NCI-H69 (cell line): Measurements from ENCODE around the gene MYO18B.

Experiments
- DNase-seq: peaks from one replicate; lab custom pipeline; 2025; lab: John Stamatoyannopoulos, UW

The MYO18B gene

DNA sequence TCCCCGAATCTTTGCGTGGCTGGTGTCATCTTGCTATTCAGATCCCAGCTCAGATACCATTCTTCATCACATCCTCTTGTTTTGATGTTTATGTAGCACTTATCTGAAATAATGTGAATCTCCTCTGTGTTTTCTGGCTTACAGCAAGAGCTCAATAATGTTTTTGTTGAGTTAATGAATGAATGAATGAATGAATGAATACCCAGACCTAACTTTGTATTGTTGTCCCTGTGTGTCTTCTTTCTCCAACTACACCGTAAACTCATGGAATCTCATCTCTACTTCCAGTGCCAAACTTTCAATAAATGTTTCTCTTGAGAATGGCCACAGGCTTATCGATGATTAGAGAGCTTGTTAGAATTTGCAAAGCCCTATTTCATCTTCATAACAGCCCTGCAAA lies 110.2 kb downstream of the MYO18B start:
- DNase-seq = no peak

DNA sequence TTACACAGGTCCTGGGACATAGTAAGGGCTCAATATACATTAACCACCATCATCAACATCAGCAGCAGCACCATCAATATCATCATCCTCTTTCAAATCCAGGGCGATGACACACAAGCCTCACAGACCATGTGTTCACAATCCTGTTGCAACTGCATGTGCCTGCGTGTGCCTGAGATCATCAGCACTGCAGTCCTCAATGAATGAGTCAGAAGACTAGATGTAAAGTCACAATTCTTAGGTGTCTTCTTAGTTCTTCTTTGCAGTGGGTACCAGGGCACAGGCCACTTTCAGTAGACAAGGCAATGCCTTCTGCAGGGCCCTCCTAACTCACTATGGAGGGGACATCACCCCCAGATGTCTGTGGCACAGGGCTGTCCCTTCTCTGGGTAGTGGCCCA lies 111.1 kb downstream of the MYO18B start:
- no peak for DNase-seq

DNA sequence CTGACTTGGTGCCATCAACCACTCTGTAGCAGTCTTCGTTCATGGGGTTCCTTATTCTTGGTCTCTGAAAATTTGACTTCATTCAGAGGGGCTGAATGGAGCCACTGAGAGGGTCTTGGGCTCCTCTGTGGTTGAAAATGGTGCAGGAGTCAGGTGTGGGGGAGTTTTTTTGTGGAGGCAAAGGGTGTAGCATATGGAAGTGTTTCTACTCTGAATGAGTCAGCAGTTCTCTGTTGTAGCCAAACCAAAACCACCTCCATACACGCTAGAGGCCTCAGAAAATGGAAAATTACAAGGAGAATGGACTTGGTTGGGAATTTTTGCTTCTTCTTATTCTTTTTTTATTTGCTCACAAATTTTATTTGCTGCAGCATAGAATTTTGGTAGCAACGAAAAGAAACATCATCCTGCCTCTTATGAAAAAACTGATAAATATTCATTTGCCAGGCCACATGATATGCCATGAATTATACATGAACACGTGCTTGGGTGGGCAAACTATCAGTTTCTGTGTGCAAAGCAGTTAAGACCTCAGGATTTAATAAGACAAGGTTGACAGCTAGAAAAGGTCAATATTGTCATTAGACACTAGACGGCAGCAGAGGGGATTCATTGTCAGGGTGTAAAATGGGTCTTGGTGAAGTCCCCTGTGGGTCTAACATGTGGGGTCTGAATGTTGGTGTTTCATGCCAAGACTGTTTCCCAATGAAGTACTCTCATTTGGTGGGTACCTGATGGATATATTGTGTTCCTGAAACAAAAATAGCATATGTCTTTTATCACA lies 111.7 kb downstream of the MYO18B start:
- DNase-seq = peak; percentile 66

DNA sequence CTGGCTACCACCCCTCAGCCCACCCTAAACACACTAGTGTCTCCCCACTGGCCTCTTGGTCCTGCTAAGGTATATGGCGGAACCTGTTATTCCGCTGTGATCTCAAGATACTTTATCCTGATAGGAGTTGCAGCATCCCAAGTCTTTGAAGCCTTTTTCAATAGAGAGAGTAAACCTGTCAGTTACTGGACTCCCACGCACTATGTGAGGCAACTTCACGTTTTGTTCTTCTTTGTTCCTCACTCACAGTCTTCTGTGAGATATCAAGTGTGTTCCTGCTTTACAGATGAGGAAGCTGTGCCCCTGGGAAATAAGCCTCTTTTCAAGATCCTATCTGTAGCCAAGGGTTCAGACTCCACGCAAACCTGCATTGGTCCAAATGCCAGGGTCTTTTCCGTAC lies 127.8 kb downstream of the MYO18B start:
- DNase-seq = no peak

GRCh38 chr22:25874327-25874726 lies 132.3 kb downstream of the MYO18B start:
- DNase-seq = no peak

- peak; percentile 87 for DNase-seq
Measured at GRCh38 chr22:25875461-25875860, 133.5 kb downstream of the MYO18B start.

GRCh38 chr22:25876871-25877270 lies 134.9 kb downstream of the MYO18B start:
- DNase-seq = peak; percentile 51

DNA sequence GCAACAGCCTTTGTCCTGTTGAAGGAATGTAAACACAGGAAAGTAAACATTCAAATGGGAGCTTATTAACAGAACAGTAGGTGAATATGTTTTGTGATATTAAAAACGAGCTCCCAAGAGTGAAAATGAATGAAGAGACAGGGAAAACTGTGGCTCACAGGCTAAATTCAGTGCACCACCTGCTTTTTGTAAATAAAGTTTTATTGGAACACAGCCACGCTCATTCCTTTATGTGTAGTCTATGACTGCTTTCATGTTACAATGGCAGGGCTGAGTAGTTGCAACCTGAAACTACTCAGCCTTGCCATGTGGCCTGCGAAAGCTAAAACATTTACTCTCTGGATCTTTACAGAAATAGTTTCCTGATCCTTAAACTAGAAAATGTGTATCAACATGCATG lies 136.9 kb downstream of the MYO18B start:
- peak; percentile 81 for DNase-seq

- no peak for DNase-seq
Measured at GRCh38 chr22:25880524-25880923, 138.5 kb downstream of the MYO18B start.

GRCh38 chr22:25881210-25881755 lies 139.3 kb downstream of the MYO18B start:
- no peak for DNase-seq

GRCh38 chr22:25882360-25882759 lies 140.4 kb downstream of the MYO18B start:
- DNase-seq = no peak

DNA sequence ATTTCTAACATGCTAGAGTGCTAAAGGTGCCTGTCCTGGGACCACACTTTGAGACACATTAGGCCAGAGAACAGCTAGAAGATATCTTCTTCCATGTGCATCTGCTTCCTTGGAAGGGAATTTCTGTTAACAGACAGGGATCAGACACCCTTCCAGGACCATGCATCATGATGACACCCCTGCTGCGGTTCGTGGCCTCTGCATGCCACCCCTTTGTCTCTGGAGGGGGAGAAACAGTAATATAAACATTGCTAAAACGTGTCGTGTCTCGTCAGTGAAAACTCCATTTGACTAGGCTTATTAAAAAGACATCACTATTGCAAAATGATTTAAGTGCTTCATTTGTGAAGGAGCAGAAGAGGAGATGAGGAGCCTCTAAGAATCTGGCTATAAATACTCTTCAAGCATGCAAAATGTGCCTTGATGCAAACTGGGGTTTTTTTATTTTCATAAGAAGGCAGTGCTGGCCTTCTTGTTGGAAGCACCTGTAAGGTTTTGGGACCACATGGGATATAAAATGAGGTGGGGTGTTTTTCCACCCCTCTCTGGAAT lies 141.6 kb downstream of the MYO18B start:
- DNase-seq = peak; percentile 55

- no peak for DNase-seq
Measured at GRCh38 chr22:25884121-25884520, 142.1 kb downstream of the MYO18B start.

DNA sequence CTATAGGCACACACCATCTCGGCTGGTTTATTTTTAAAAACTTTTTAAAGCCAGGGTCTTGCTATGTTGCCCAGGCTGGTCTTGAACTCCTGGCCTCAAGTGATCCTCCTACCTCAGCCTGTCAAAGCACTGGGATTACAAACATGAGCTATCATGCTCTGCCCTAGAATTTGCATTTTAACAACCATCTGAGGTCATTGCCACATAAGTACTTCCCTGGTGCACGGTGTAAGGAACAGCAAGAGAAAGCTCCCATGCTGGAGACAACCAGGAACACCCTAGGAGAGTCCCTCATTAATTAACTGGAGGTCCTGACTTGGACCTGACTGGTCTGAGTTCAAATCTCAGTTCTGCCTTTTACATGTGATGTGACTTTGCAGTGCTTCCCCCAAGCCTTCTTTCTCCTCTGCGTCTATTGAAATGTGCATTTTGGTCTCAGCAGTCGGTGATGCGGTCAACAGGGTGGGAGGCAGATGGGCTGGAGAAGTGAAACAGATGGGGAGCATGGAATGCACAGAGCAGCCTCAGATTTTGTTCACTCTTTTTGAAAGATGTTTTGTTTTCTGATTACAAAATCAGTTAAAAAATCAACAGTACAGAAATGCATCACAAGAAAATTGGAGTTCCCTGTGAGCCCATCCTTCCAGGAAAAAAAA lies 146.5 kb downstream of the MYO18B start:
- DNase-seq = no peak

DNA sequence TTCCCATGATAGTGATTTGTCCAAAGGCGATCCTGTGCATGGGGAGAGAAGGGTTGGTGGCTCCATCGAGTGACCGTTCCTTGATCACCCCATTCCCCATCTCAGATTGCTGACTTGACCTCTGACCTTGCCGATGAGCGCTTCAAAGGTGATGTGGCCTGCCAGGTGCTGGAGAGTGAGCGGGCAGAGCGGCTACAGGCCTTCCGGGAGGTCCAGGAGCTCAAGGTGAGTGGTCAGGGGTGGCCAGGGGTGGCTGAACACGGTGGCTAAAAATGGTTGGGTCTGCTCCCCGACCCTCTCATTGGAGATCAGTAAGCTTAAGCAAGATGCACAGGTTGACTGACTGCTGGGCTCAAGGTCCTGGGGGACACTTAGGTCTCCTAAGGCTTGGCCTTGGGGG lies 148.7 kb downstream of the MYO18B start:
- no peak for DNase-seq

DNA sequence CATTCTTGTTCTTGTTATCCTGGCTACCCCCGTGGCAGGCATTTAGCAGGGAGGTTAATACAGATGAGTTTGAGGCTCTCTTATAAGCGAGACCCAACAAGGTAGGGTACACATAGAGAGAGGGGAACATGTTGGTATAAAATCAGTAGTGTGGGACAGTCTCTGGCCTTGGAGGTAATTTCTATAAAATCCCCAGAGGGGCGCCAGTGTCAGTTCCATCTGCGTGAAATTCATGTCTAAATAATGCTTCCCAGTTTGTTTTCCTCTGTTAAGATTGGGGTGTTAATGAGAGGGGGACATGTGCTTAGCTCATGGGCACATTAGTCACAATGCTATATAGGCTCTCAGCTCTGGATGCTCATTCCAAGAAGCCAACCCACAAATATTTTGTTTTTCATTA lies 150.7 kb downstream of the MYO18B start:
- peak; percentile 58 for DNase-seq

- DNase-seq = no peak
Measured at GRCh38 chr22:25895678-25896077, 153.7 kb downstream of the MYO18B start.

- DNase-seq = peak; percentile 63
Measured at GRCh38 chr22:25896098-25896497, 154.1 kb downstream of the MYO18B start.

DNA sequence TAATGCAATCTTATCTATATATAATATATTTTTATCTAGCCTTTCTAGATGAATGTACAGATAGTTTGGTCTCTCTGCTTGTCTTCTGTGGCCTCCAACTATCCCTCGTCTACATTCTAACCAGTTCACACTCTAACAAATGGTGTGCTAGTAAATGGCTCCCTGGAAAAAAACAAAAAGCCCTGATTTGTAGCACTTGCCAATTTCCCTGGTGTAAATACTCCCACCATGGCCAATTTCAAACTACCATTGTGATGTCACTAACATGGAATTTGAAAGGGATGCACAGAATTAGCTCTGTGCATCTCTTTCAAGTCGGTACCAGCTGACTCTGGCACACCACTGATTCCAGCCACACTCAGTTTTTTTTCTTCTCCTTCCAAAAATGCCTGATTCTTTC lies 154.6 kb downstream of the MYO18B start:
- DNase-seq = no peak

GRCh38 chr22:25898707-25899365 lies 156.8 kb downstream of the MYO18B start:
- peak; percentile 58 for DNase-seq

GRCh38 chr22:25899566-25899965 lies 157.6 kb downstream of the MYO18B start:
- no peak for DNase-seq

DNA sequence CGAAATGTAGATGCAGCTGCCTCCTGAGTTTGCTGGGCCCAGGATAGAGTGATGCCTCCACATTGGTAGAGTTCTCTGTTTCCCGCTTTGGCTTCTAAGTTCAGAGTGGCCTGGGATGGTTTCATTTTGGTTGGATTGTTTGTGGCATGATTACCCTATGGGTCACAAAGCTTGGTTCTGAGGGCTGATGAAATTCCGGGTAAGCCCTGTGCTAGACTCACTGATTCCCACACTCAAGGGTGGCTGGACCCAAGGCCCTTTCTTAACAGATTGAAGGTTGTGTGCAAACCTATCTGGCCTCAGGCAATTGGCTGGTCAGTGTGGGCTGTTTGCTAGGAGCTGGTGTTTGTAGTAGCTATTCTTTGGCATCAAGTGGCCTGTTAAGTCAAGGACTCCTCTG lies 158.4 kb downstream of the MYO18B start:
- peak; percentile 27 for DNase-seq

- no peak for DNase-seq
Measured at GRCh38 chr22:25900880-25901279, 158.9 kb downstream of the MYO18B start.
